Mesenchymal stem cell (in vitro differentiated cells and primary cell): ENCODE results near the gene KRT35.
A peak's percentile ranks its signal among the peaks of the same experiment; 100 is the strongest.

Experiments
- DNase-seq: peaks from one replicate; pipeline ENCODE4 v3.0.0-alpha.2; 2013
- H2AFZ ChIP-seq: one replicate; pipeline ENCODE4 v1.6.1; 2013; ENCODE audit warnings: low read depth, mild to moderate bottlenecking, control low read depth, inconsistent platforms, low read length, moderate library complexity
- H2AK5ac ChIP-seq: 2 replicates; pipeline ENCODE4 v1.6.1; 2013; ENCODE audit warnings: low read length, moderate library complexity, mild to moderate bottlenecking, inconsistent platforms; ENCODE audit not compliant: severe bottlenecking
- H2BK120ac ChIP-seq: one replicate; pipeline ENCODE4 v1.6.1; 2013; ENCODE audit warnings: low read depth, mild to moderate bottlenecking, inconsistent platforms, low read length, moderate library complexity
- H2BK12ac ChIP-seq, 2 experiments: one replicate each; pipeline ENCODE4 v1.6.1; 2013; ENCODE audit warnings: inconsistent platforms in 2 of 2, low read length in 2 of 2, mild to moderate bottlenecking in 2 of 2, moderate library complexity in 2 of 2, control low read depth in 1 of 2
- H2BK15ac ChIP-seq: one replicate; pipeline ENCODE4 v1.6.1; 2013; ENCODE audit warnings: mild to moderate bottlenecking, low read depth, inconsistent platforms; ENCODE audit not compliant: poor library complexity, severe bottlenecking
- H2BK5ac ChIP-seq: 2 replicates; pipeline ENCODE4 v1.6.1; 2013; ENCODE audit warnings: low read depth, mild to moderate bottlenecking, low read length, control low read depth, inconsistent platforms; ENCODE audit not compliant: poor library complexity, severe bottlenecking
- H3K14ac ChIP-seq, 2 experiments: one replicate each; pipeline ENCODE4 v1.6.1; 2013; ENCODE audit warnings: inconsistent platforms in 2 of 2, low read length in 2 of 2, control low read depth in 1 of 2, mild to moderate bottlenecking in 1 of 2, moderate library complexity in 1 of 2
- H3K18ac ChIP-seq, 2 experiments: one replicate each; pipeline ENCODE4 v1.6.1; 2013; ENCODE audit warnings: inconsistent platforms in 2 of 2, low read length in 2 of 2, control low read depth in 1 of 2, low read depth in 1 of 2, mild to moderate bottlenecking in 1 of 2
- H3K23ac ChIP-seq, 2 experiments: one replicate each; pipeline ENCODE4 v1.6.1; 2013; ENCODE audit warnings: inconsistent platforms in 2 of 2, low read length in 2 of 2, mild to moderate bottlenecking in 2 of 2, moderate library complexity in 2 of 2, control low read depth in 1 of 2
- H3K27ac ChIP-seq: 2 replicates; pipeline ENCODE4 v1.5.1; 2013; ENCODE audit warnings: mild to moderate bottlenecking, moderate library complexity, low read length, control low read depth, inconsistent platforms; ENCODE audit not compliant: poor library complexity, severe bottlenecking
- H3K27me3 ChIP-seq, 2 experiments: 2 replicates each; pipeline versions ENCODE4 v1.6.1 to v1.7.0; 2013; ENCODE audit warnings: low read length in 2 of 2, mild to moderate bottlenecking in 2 of 2, moderate library complexity in 2 of 2, control low read depth in 1 of 2, inconsistent platforms in 1 of 2; ENCODE audit not compliant: control insufficient read depth in 1 of 2, insufficient read depth in 1 of 2
- H3K36me3 ChIP-seq, 2 experiments: 2 replicates each; pipeline versions ENCODE4 v1.6.1 to v1.7.0; 2013; ENCODE audit warnings: low read length in 2 of 2, control low read depth in 1 of 2, inconsistent platforms in 1 of 2, low read depth in 1 of 2, mild to moderate bottlenecking in 1 of 2; ENCODE audit not compliant: insufficient read depth in 2 of 2, control insufficient read depth in 1 of 2
- H3K4ac ChIP-seq, 2 experiments: one replicate each; pipeline ENCODE4 v1.6.1; 2013; ENCODE audit warnings: inconsistent platforms in 2 of 2, low read length in 2 of 2, mild to moderate bottlenecking in 2 of 2, moderate library complexity in 2 of 2, control low read depth in 1 of 2, low read depth in 1 of 2
- H3K4me1 ChIP-seq: 2 replicates; pipeline ENCODE4 v1.6.1; 2013; ENCODE audit warnings: low read depth, low read length, control low read depth; ENCODE audit not compliant: control insufficient read depth, insufficient read depth
- H3K4me2 ChIP-seq: 2 replicates; pipeline ENCODE4 v1.6.1; 2013; ENCODE audit warnings: low read length, mild to moderate bottlenecking, inconsistent platforms; ENCODE audit not compliant: poor library complexity, severe bottlenecking
- H3K4me3 ChIP-seq, 2 experiments: 2 replicates each; pipeline versions ENCODE4 v1.5.1 to v1.7.0; 2013; ENCODE audit warnings: low read length in 2 of 2, mild to moderate bottlenecking in 2 of 2, control low read depth in 1 of 2, low read depth in 1 of 2; ENCODE audit not compliant: insufficient read depth in 1 of 2
- H3K79me1 ChIP-seq: replicated peaks from 2 replicates; pipeline ENCODE4 v1.6.1; 2013; ENCODE audit warnings: mild to moderate bottlenecking, control low read depth, low read length, inconsistent platforms; ENCODE audit not compliant: poor library complexity, severe bottlenecking
- H3K9ac ChIP-seq: 2 replicates; pipeline ENCODE4 v1.7.0; 2013; ENCODE audit warnings: mild to moderate bottlenecking, low read length, moderate library complexity
- H3K9me3 ChIP-seq: 2 replicates; pipeline ENCODE4 v1.7.0; 2013; ENCODE audit warnings: mild to moderate bottlenecking, low read length; ENCODE audit not compliant: control insufficient read depth
- H4K8ac ChIP-seq: one replicate; pipeline ENCODE4 v1.6.1; 2013; ENCODE audit warnings: inconsistent platforms, mild to moderate bottlenecking, low read length, moderate library complexity
- H4K91ac ChIP-seq: one replicate; pipeline ENCODE4 v1.6.1; 2013; ENCODE audit warnings: mild to moderate bottlenecking, low read length, inconsistent platforms
- WGBS: methylation state at CpG from one replicate; pipeline ENCODE4 v1.1.7; 2013; ENCODE audit warnings: mixed read lengths; 5-methylcytosine and 5-hydroxymethylcytosine counted together

The KRT35 gene

DNA sequence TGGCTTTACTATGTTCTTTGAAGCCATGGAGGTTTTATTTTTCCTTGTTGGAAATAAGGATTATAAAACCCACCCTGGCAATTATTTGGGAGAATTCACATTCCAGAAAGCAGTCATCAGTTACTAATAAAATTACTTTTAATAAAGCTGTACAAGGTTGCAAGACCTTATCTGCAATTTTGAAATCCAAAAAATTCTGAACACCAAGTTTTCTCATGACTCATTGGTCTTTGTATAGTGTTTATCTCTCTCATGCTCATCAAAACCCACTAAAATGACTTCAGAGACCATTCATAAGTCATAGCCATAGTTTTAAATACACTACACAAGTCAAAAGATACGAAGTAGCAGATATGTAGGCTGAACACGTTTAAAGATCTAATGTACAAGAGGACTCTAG is 34.1 kb downstream of the KRT35 start:
- Histone ChIP-seq H2BK12ac (no peak overlapping the region), H3K23ac (no peak overlapping the region), H3K9ac (no peak overlapping the region), H2AK5ac (no peak overlapping the region), H2BK5ac (no peak overlapping the region), H2AFZ (no peak overlapping the region), H2BK120ac (no peak overlapping the region), H3K4me2 (no peak overlapping the region), H2BK15ac (no peak overlapping the region), H3K4me3 (no peak overlapping the region), H3K14ac (no peak overlapping the region), H4K91ac (no peak overlapping the region), H3K79me1 (no peaks in the 10 kb centered on the region), H3K27ac (no peak overlapping the region), H3K27me3 (peaks cover 0 to 29% of the 10 kb centered on the region in 2 experiments), H3K9me3 (peaks cover 7% of the 10 kb centered on the region), H3K4ac (no peak overlapping the region), H4K8ac (no peak overlapping the region), H3K4me1 (no peaks in the 10 kb centered on the region), H3K36me3 (no peaks in the 10 kb centered on the region), H3K18ac (no peak overlapping the region)
- peak; percentile 56 for DNase-seq
- 35% methylated on average over 2 of the region's 2 CpGs for WGBS

GRCh38 chr17:41444640-41445039 is 36.3 kb downstream of the KRT35 start:
- Histone ChIP-seq H3K4me1 (no peaks in the 10 kb centered on the region), H3K79me1 (no peaks in the 10 kb centered on the region), H2AK5ac (no peak overlapping the region), H3K4me3 (no peak overlapping the region), H3K27ac (no peak overlapping the region), H3K36me3 (no peaks in the 10 kb centered on the region), H3K9ac (no peak overlapping the region), H4K91ac (no peak overlapping the region), H2BK15ac (no peak overlapping the region), H2AFZ (no peak overlapping the region), H2BK5ac (no peak overlapping the region), H2BK12ac (no peak overlapping the region), H2BK120ac (no peak overlapping the region), H3K23ac (no peak overlapping the region), H3K4me2 (no peak overlapping the region), H3K9me3 (no peaks in the 10 kb centered on the region), H4K8ac (no peak overlapping the region), H3K4ac (no peak overlapping the region), H3K18ac (no peak overlapping the region), H3K27me3 (peaks cover 0 to 33% of the 10 kb centered on the region in 2 experiments), H3K14ac (no peak overlapping the region)
- DNase-seq, result no peak
- WGBS, result 100% methylated on average over 1 of the region's 3 CpGs

- Histone ChIP-seq H3K27me3 (peaks cover 0 to 36% of the 10 kb centered on the region in 2 experiments), H3K4me2 (no peak overlapping the region), H3K4ac (no peak overlapping the region), H4K8ac (no peak overlapping the region), H3K27ac (no peak overlapping the region), H2BK12ac (no peak overlapping the region), H3K79me1 (no peaks in the 10 kb centered on the region), H3K4me3 (no peak overlapping the region), H3K23ac (no peak overlapping the region), H2AK5ac (no peak overlapping the region), H3K36me3 (no peaks in the 10 kb centered on the region), H3K18ac (no peak overlapping the region), H2BK15ac (no peak overlapping the region), H4K91ac (no peak overlapping the region), H2BK5ac (no peak overlapping the region), H2BK120ac (no peak overlapping the region), H3K14ac (no peak overlapping the region), H3K9me3 (no peaks in the 10 kb centered on the region), H3K4me1 (no peaks in the 10 kb centered on the region), H2AFZ (no peak overlapping the region), H3K9ac (no peak overlapping the region)
- DNase-seq, result no peak
- 73% methylated on average over 1 of the region's 1 CpG for WGBS
Measured at GRCh38 chr17:41444186-41444585, 36.8 kb downstream of the KRT35 start.

GRCh38 chr17:41442739-41443138 is 38.2 kb downstream of the KRT35 start:
- no peaks in the 10 kb centered on the region for H3K4me1 ChIP-seq
- H2AFZ ChIP-seq, result no peak overlapping the region
- peaks cover 0 to 32% of the 10 kb centered on the region in 2 experiments for H3K27me3 ChIP-seq
- no peak overlapping the region for H3K4ac ChIP-seq
- no peak overlapping the region for H4K8ac ChIP-seq
- no peak overlapping the region for H3K14ac ChIP-seq
- H2BK5ac ChIP-seq, result no peak overlapping the region
- no peak overlapping the region for H2BK12ac ChIP-seq
- H2AK5ac ChIP-seq, result no peak overlapping the region
- 50% methylated on average over 4 of the region's 4 CpGs for WGBS
- no peak overlapping the region for H3K23ac ChIP-seq
- no peak overlapping the region for H3K4me2 ChIP-seq
- peak; percentile 19 for DNase-seq
- H3K36me3 ChIP-seq, result no peaks in the 10 kb centered on the region
- H2BK15ac ChIP-seq, result no peak overlapping the region
- no peaks in the 10 kb centered on the region for H3K79me1 ChIP-seq
- no peak overlapping the region for H2BK120ac ChIP-seq
- no peak overlapping the region for H3K18ac ChIP-seq
- H3K4me3 ChIP-seq, result no peak overlapping the region
- no peaks in the 10 kb centered on the region for H3K9me3 ChIP-seq
- H4K91ac ChIP-seq, result no peak overlapping the region
- H3K27ac ChIP-seq, result no peak overlapping the region
- no peak overlapping the region for H3K9ac ChIP-seq
